ENCODE data around the gene TSACC. TPM values are rescaled to one million over a fixed set of nuclear protein-coding genes. Genes with fewer than 3 reads are reported as not detected.
"Not testable (repeated sequence)": the region's sequence is repeated elsewhere in the genome, so short reads cannot be mapped to it uniquely, and the experiment has no call there.

TSACC gene
- total RNA-seq, 2 experiments from 2014 or later, result 0.57 TPM; not detected in 1

- CTCF ChIA-PET, result interaction anchor here (1.4 to 1.5 kb wide), 2 partner anchors 9 to 99 kb away, joined by 4 read pairs; no protein-coding TSS in a partner anchor
- Mint-ChIP-seq H3K27me3 (ENCODE audit: low read depth) (peaks cover 2% of the 10 kb centered on the region), H3K36me3 (ENCODE audit: low read depth) (no peaks in the 10 kb centered on the region), H3K4me1 (ENCODE audit: low read depth) (no peaks in the 10 kb centered on the region), H3K9me3 (no peaks in the 10 kb centered on the region), H3K4me3 (no peak overlapping the region), H3K27ac (no peak overlapping the region)
- intact Hi-C loops (cut with micrococcal nuclease), result no loop called here
- no peak for DNase-seq
Measured at GRCh38 chr1:156347331-156347730, 9.0 kb downstream of the TSACC start.

GRCh38 chr1:156352481-156352880 is 14.2 kb downstream of the TSACC start:
- H3K27me3 Mint-ChIP-seq (ENCODE audit: low read depth); H3K9me3 Mint-ChIP-seq; H3K36me3 Mint-ChIP-seq (ENCODE audit: low read depth); DNase-seq; H3K4me3 Mint-ChIP-seq; H3K27ac Mint-ChIP-seq; intact Hi-C loops (cut with micrococcal nuclease): not testable (repeated sequence)
- CTCF ChIA-PET, result interaction anchor here (0.6 to 2.0 kb wide), 3 partner anchors 9 to 74 kb away, joined by 3 to 7 read pairs (median 6); no protein-coding TSS in a partner anchor
- peaks cover 15% of the 10 kb centered on the region for H3K4me1 Mint-ChIP-seq (ENCODE audit: low read depth)

GRCh38 chr1:156356262-156356874 is 18.0 kb downstream of the TSACC start:
- no peak overlapping the region for H3K4me3 Mint-ChIP-seq
- CTCF ChIA-PET, result interaction anchor here (0.7 to 1.5 kb wide), 6 partner anchors 9 to 961 kb away, joined by 3 to 6 read pairs (median 4); no protein-coding TSS in a partner anchor
- intact Hi-C loops (cut with micrococcal nuclease), result loop anchor here (1.0 kb wide), 1 partner anchor 18 kb away; the partner anchor contains the start of genes CCT3 and TSACC
- H3K4me1 Mint-ChIP-seq (ENCODE audit: low read depth), result peaks cover 15% of the 10 kb centered on the region
- no peaks in the 10 kb centered on the region for H3K9me3 Mint-ChIP-seq
- peaks cover 21% of the 10 kb centered on the region for H3K27me3 Mint-ChIP-seq (ENCODE audit: low read depth)
- peak; percentile 43 for DNase-seq
- H3K36me3 Mint-ChIP-seq (ENCODE audit: low read depth), result no peaks in the 10 kb centered on the region
- H3K27ac Mint-ChIP-seq, result no peak overlapping the region

- Mint-ChIP-seq H3K4me1 (ENCODE audit: low read depth) (peaks cover 15% of the 10 kb centered on the region), H3K9me3 (no peaks in the 10 kb centered on the region), H3K36me3 (ENCODE audit: low read depth) (no peaks in the 10 kb centered on the region), H3K4me3 (no peak overlapping the region), H3K27ac (no peak overlapping the region), H3K27me3 (ENCODE audit: low read depth) (peaks cover 21% of the 10 kb centered on the region)
- CTCF ChIA-PET, result interaction anchor here (0.8 to 1.5 kb wide), 5 partner anchors 9 to 89 kb away, joined by 3 to 6 read pairs (median 4); no protein-coding TSS in a partner anchor
- DNase-seq, result peak; percentile 66
- intact Hi-C loops (cut with micrococcal nuclease), result loop anchor here (1.0 kb wide), 2 partner anchors 19 to 87 kb away; partner anchors contain the start of genes CCT3 and TSACC
Measured at GRCh38 chr1:156356875-156357534, 18.7 kb downstream of the TSACC start.

- Mint-ChIP-seq H3K4me3 (no peak overlapping the region), H3K27ac (no peak overlapping the region), H3K9me3 (no peaks in the 10 kb centered on the region), H3K27me3 (ENCODE audit: low read depth) (peaks cover 21% of the 10 kb centered on the region), H3K36me3 (ENCODE audit: low read depth) (no peaks in the 10 kb centered on the region), H3K4me1 (ENCODE audit: low read depth) (peaks cover 15% of the 10 kb centered on the region)
- DNase-seq, result no peak
- intact Hi-C loops (cut with micrococcal nuclease), result loop anchor here (1.0 kb wide), 1 partner anchor 86 kb away; no protein-coding TSS in a partner anchor
- CTCF ChIA-PET, result interaction anchor here (0.6 to 2.7 kb wide), 4 partner anchors 13 to 88 kb away, joined by 3 to 20 read pairs (median 11); no protein-coding TSS in a partner anchor
Measured at GRCh38 chr1:156357977-156358376, 19.7 kb downstream of the TSACC start.

GRCh38 chr1:156358641-156359040 is 20.3 kb downstream of the TSACC start:
- intact Hi-C loops (cut with micrococcal nuclease), result no loop called here

GRCh38 chr1:156359249-156359648 is 20.9 kb downstream of the TSACC start:
- H3K4me3 Mint-ChIP-seq, result no peak overlapping the region
- H3K4me1 Mint-ChIP-seq (ENCODE audit: low read depth), result peaks cover 15% of the 10 kb centered on the region
- H3K36me3 Mint-ChIP-seq (ENCODE audit: low read depth), result no peaks in the 10 kb centered on the region
- no peak overlapping the region for H3K27ac Mint-ChIP-seq
- CTCF ChIA-PET, result interaction anchor here (0.6 to 2.7 kb wide), 13 partner anchors 12 to 272 kb away, joined by 3 to 20 read pairs (median 4); no protein-coding TSS in a partner anchor
- H3K27me3 Mint-ChIP-seq (ENCODE audit: low read depth), result peaks cover 22% of the 10 kb centered on the region
- intact Hi-C loops (cut with micrococcal nuclease), result no loop called here
- no peaks in the 10 kb centered on the region for H3K9me3 Mint-ChIP-seq
- no peak for DNase-seq

More at GRCh38 chr1:156358641-156359040, 20.3 kb downstream of the TSACC start:
- DNase-seq, result no peak
- CTCF ChIA-PET, result interaction anchor here (0.6 to 2.7 kb wide), 10 partner anchors 14 to 272 kb away, joined by 3 to 20 read pairs (median 5); no protein-coding TSS in a partner anchor
- H3K4me3 Mint-ChIP-seq, result no peak overlapping the region
- H3K36me3 Mint-ChIP-seq (ENCODE audit: low read depth), result no peaks in the 10 kb centered on the region
- no peaks in the 10 kb centered on the region for H3K9me3 Mint-ChIP-seq
- H3K4me1 Mint-ChIP-seq (ENCODE audit: low read depth), result peaks cover 15% of the 10 kb centered on the region
- H3K27ac Mint-ChIP-seq, result no peak overlapping the region
- peaks cover 21% of the 10 kb centered on the region for H3K27me3 Mint-ChIP-seq (ENCODE audit: low read depth)

GRCh38 chr1:156359973-156360372 is 21.6 kb downstream of the TSACC start:
- H3K4me1 Mint-ChIP-seq (ENCODE audit: low read depth), result peaks cover 15% of the 10 kb centered on the region
- H3K36me3 Mint-ChIP-seq (ENCODE audit: low read depth), result no peaks in the 10 kb centered on the region
- no peaks in the 10 kb centered on the region for H3K9me3 Mint-ChIP-seq
- peaks cover 26% of the 10 kb centered on the region for H3K27me3 Mint-ChIP-seq (ENCODE audit: low read depth)
- intact Hi-C loops (cut with micrococcal nuclease), result no loop called here
- H3K27ac Mint-ChIP-seq, result no peak overlapping the region
- DNase-seq, result peak; percentile 17
- CTCF ChIA-PET, result interaction anchor here (1.0 to 2.7 kb wide), 8 partner anchors 11 to 219 kb away, joined by 3 to 20 read pairs (median 5); no protein-coding TSS in a partner anchor
- H3K4me3 Mint-ChIP-seq, result no peak overlapping the region

- no peak for DNase-seq
- Mint-ChIP-seq H3K4me1 (ENCODE audit: low read depth) (peaks cover 15% of the 10 kb centered on the region), H3K9me3 (no peaks in the 10 kb centered on the region), H3K27ac (no peak overlapping the region), H3K27me3 (ENCODE audit: low read depth) (peaks cover 30% of the 10 kb centered on the region), H3K36me3 (ENCODE audit: low read depth) (no peaks in the 10 kb centered on the region), H3K4me3 (no peak overlapping the region)
- intact Hi-C loops (cut with micrococcal nuclease), result no loop called here
- CTCF ChIA-PET, result interaction anchor here (1.2 to 1.9 kb wide), 3 partner anchors 11 to 25 kb away, joined by 3 to 12 read pairs (median 8); no protein-coding TSS in a partner anchor
Measured at GRCh38 chr1:156360534-156360933, 22.2 kb downstream of the TSACC start.

GRCh38 chr1:156365754-156366153 is 27.4 kb downstream of the TSACC start:
- Mint-ChIP-seq H3K36me3 (ENCODE audit: low read depth) (no peaks in the 10 kb centered on the region), H3K27ac (no peak overlapping the region), H3K9me3 (no peaks in the 10 kb centered on the region), H3K27me3 (ENCODE audit: low read depth) (peaks cover 26% of the 10 kb centered on the region), H3K4me1 (ENCODE audit: low read depth) (peaks cover 4% of the 10 kb centered on the region), H3K4me3 (no peak overlapping the region)
- intact Hi-C loops (cut with micrococcal nuclease), result no loop called here
- DNase-seq, result no peak
- CTCF ChIA-PET, result interaction anchor here (1.1 kb wide), 1 partner anchor 9 kb away, joined by 3 read pairs; no protein-coding TSS in a partner anchor

GRCh38 chr1:156366378-156367166 is 28.2 kb downstream of the TSACC start:
- Mint-ChIP-seq H3K4me1 (ENCODE audit: low read depth) (peaks cover 4% of the 10 kb centered on the region), H3K27ac (no peak overlapping the region), H3K9me3 (no peaks in the 10 kb centered on the region), H3K4me3 (no peak overlapping the region), H3K36me3 (ENCODE audit: low read depth) (no peaks in the 10 kb centered on the region), H3K27me3 (ENCODE audit: low read depth) (peaks cover 26% of the 10 kb centered on the region)
- no peak for DNase-seq
- CTCF ChIA-PET, result interaction anchor here (1.1 kb wide), 1 partner anchor 10 kb away, joined by 3 read pairs; no protein-coding TSS in a partner anchor
- intact Hi-C loops (cut with micrococcal nuclease), result no loop called here
